ENCODE measurements around the gene MYO1G. TPM values are rescaled to one million over a fixed set of nuclear protein-coding genes. Genes with fewer than 3 reads are reported as not detected.

MYO1G gene
- total RNA-seq, 4 donors from 2014 or later, result 1.1 to 3.0 (median 2.2) TPM

DNA sequence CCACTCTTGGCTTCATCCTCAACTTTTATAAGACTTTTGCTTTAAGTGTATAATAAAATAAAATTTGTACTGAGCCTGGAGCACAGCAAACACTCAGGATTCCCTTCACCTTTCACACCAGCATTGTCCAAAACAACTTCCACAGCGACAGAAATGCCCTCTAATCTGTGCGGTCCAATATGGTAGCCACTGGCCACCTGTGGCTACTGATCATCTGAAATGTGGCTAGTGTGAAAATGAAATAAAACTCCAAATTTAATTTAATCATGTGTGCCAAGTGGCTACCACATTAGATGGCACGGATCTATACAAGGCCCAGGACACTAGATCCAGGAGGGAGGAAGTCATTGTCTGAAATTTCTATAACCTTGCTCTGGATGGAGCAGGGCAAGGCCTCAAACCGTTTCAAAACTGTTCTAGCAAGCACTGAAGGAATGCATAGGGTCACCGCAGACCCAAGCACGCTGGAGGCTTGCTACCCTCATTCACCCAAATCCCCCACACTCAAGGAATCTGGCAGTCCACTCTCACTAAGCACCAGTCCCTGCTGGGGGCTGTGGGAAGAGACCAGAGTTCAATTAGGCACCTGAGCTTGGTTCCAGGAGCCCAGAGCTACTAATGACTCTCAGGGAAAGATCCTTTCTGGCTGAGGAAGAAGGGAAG is 6.3 kb upstream of the MYO1G start:
- no peak overlapping the region for H3K4me3 ChIP-seq (ENCODE audit: low read depth, poor library complexity, severe bottlenecking)
- no peak for DNase-seq (ENCODE audit: low spot score in 2 of 2)
- TF ChIP-seq, protein P1, sequence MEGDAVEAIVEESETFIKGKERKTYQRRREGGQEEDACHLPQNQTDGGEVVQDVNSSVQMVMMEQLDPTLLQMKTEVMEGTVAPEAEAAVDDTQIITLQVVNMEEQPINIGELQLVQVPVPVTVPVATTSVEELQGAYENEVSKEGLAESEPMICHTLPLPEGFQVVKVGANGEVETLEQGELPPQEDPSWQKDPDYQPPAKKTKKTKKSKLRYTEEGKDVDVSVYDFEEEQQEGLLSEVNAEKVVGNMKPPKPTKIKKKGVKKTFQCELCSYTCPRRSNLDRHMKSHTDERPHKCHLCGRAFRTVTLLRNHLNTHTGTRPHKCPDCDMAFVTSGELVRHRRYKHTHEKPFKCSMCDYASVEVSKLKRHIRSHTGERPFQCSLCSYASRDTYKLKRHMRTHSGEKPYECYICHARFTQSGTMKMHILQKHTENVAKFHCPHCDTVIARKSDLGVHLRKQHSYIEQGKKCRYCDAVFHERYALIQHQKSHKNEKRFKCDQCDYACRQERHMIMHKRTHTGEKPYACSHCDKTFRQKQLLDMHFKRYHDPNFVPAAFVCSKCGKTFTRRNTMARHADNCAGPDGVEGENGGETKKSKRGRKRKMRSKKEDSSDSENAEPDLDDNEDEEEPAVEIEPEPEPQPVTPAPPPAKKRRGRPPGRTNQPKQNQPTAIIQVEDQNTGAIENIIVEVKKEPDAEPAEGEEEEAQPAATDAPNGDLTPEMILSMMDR (IDR thresholded peaks at IDR 0.05), result no peak
- TF ChIP-seq POLR2A (IDR thresholded peaks at IDR 0.05), result no peak
- intact Hi-C loops (cut with DNase I; ENCODE audit: low total_unique reads), result no loop called here
- 67 to 71% methylated on average over 6 of the region's 6 CpGs for WGBS, 2 donors

DNA sequence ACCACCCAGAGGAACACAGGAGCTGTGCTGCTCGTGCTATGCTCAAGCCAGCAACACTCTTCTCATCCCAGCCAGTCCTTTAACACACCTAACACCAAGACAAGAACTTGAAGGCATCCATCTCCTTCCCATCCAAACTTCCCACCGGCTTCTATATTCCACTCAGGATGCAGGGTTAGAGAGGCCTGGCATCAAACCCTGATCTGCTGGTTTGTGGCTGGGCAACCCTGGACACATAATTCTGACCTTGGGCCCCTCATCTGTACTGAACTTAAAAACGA is 5.6 kb upstream of the MYO1G start:
- DNase-seq (ENCODE audit: low spot score in 2 of 2), result no peak
- no peak for TF ChIP-seq POLR2A (IDR thresholded peaks at IDR 0.05)
- TF ChIP-seq, protein P1 (IDR thresholded peaks at IDR 0.05), result no peak
- intact Hi-C loops (cut with DNase I; ENCODE audit: low total_unique reads), result no loop called here
- 65 to 70% methylated on average over 3 of the region's 3 CpGs for WGBS, 2 donors
- no peak overlapping the region for H3K4me3 ChIP-seq (ENCODE audit: low read depth, poor library complexity, severe bottlenecking)

- no peak for TF ChIP-seq POLR2A (IDR thresholded peaks at IDR 0.05)
- TF ChIP-seq, protein P1 (IDR thresholded peaks at IDR 0.05), result no peak
- intact Hi-C loops (cut with DNase I; ENCODE audit: low total_unique reads), result no loop called here
- 83 to 97% methylated on average over 6 of the region's 6 CpGs for WGBS, 2 donors
- DNase-seq (ENCODE audit: low spot score in 2 of 2), result no peak
- no peak overlapping the region for H3K4me3 ChIP-seq (ENCODE audit: low read depth, poor library complexity, severe bottlenecking)
Measured at GRCh38 chr7:44983742-44984477, 5.1 kb upstream of the MYO1G start.

DNA sequence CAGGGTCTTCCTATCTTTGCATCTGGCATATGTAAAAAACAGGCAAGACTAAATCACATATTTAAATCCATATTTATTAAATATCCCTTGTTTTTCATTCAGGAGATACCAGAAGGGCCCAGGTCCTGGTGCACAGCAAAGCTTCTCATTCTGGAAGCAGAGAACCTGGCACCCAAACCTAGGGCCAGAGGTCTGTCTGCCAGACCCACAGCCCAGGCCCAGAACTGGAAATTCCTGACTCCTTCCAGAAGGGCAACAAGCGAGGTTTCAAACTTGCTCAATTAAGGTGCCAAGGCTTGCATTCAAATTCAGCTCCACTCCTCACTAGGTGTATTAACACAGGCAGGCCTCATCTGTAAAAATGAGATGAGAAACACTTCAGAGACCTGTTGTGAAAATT is 4.2 kb upstream of the MYO1G start:
- TF ChIP-seq, protein P1 (IDR thresholded peaks at IDR 0.05), result no peak
- TF ChIP-seq POLR2A (IDR thresholded peaks at IDR 0.05), result no peak
- no peak for DNase-seq (ENCODE audit: low spot score in 2 of 2)
- 71 to 88% methylated on average over 1 of the region's 1 CpG for WGBS, 2 donors
- no peak overlapping the region for H3K4me3 ChIP-seq (ENCODE audit: low read depth, poor library complexity, severe bottlenecking)
- intact Hi-C loops (cut with DNase I; ENCODE audit: low total_unique reads), result no loop called here

DNA sequence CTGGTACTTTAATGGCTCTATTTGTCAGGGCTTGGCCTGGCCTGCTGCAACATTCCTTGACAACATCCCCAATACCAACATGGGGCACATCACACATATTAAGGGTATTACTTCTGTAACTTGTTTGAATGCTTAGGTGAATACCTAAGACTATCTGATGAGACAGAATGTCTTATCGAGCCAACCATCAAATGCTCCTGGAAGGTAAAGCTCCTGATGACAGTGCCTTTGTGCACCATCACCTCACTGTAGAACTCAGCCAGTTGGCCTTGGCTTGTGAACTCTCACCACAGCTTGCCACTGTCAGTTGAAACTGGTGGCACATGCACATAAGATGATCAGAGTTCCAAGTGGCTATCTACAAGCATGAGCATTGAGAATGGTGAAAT is 3.7 kb upstream of the MYO1G start:
- intact Hi-C loops (cut with DNase I; ENCODE audit: low total_unique reads), result no loop called here

More for the DNA sequence above, 3.7 kb upstream of the MYO1G start:
- 78 to 92% methylated on average over 1 of the region's 1 CpG for WGBS, 2 donors
- TF ChIP-seq POLR2A (IDR thresholded peaks at IDR 0.05), result no peak
- TF ChIP-seq, protein P1 (IDR thresholded peaks at IDR 0.05), result no peak
- H3K4me3 ChIP-seq (ENCODE audit: low read depth, poor library complexity, severe bottlenecking), result no peak overlapping the region
- no peak for DNase-seq (ENCODE audit: low spot score in 2 of 2)
